GM19025 (cell line): ENCODE measurements around the gene GPR171.

ENCODE experiments used
- ATAC-seq: cut with Tn5 transposase; IDR thresholded peaks from one replicate; pipeline ENCODE4 v1.9.1; 2021; ENCODE audit warnings: mild to moderate bottlenecking, low read depth, moderate library complexity; ENCODE audit not compliant: unreplicated experiment

Gene GPR171

GRCh38 chr3:151216641-151217607 is 13.9 kb upstream of the GPR171 start:
- ATAC-seq, result no peak

GRCh38 chr3:151214459-151214858 is 11.4 kb upstream of the GPR171 start:
- no peak for ATAC-seq

- ATAC-seq, result no peak
Observed at GRCh38 chr3:151213881-151214280, 10.9 kb upstream of the GPR171 start.

- no peak for ATAC-seq
Observed at GRCh38 chr3:151213151-151213550, 10.1 kb upstream of the GPR171 start.

- ATAC-seq, result no peak
Observed at GRCh38 chr3:151210676-151211381, 7.8 kb upstream of the GPR171 start.

GRCh38 chr3:151209654-151210053 is 6.6 kb upstream of the GPR171 start:
- no peak for ATAC-seq

- ATAC-seq, result no peak
Observed at GRCh38 chr3:151206201-151206600, 3.2 kb upstream of the GPR171 start.

- ATAC-seq, result no peak
Observed at GRCh38 chr3:151205482-151205881, 2.5 kb upstream of the GPR171 start.

GRCh38 chr3:151204530-151205402 is 1.8 kb upstream of the GPR171 start:
- ATAC-seq, result no peak

GRCh38 chr3:151201051-151201730 is 1.8 kb downstream of the GPR171 start:
- no peak for ATAC-seq

- ATAC-seq, result no peak
Observed at GRCh38 chr3:151200586-151200985, 2.4 kb downstream of the GPR171 start.

GRCh38 chr3:151199554-151200438 is 3.2 kb downstream of the GPR171 start:
- no peak for ATAC-seq

GRCh38 chr3:151198849-151199248 is 4.2 kb downstream of the GPR171 start:
- ATAC-seq, result no peak

- ATAC-seq, result no peak
Observed at GRCh38 chr3:151197981-151198767, 4.8 kb downstream of the GPR171 start.

GRCh38 chr3:151197228-151197627 is 5.8 kb downstream of the GPR171 start:
- no peak for ATAC-seq

GRCh38 chr3:151196434-151196833 is 6.6 kb downstream of the GPR171 start:
- no peak for ATAC-seq

GRCh38 chr3:151195826-151196225 is 7.2 kb downstream of the GPR171 start:
- no peak for ATAC-seq

GRCh38 chr3:151192545-151192944 is 10.5 kb downstream of the GPR171 start:
- ATAC-seq, result no peak
